GM21528 (cell line): ENCODE results near the gene GRB14.
"Not testable (repeated sequence)": the region's sequence is repeated elsewhere in the genome, so short reads cannot be mapped to it uniquely, and the experiment has no call there.

Experiments used
- ATAC-seq: cut with Tn5 transposase; IDR thresholded peaks from one replicate; pipeline ENCODE4 v1.9.1; 2021; ENCODE audit warnings: mild to moderate bottlenecking, moderate library complexity; ENCODE audit not compliant: unreplicated experiment, low FRiP score

Gene GRB14

GRCh38 chr2:164620873-164621763 lies at the start of gene GRB14:
Gene GRB14, minus strand, starts transcription at chr2:164621482. Its CDS starts 173 bp downstream, at chr2:164621309.
- no peak for ATAC-seq

- ATAC-seq: no peak
These were observed 48.0 kb upstream of the GRB14 start for GRCh38 chr2:164669291-164669690.

- no peak for ATAC-seq
These were observed 46.3 kb upstream of the GRB14 start for GRCh38 chr2:164667566-164667965.

GRCh38 chr2:164664070-164664469 lies 42.8 kb upstream of the GRB14 start:
- no peak for ATAC-seq

- no peak for ATAC-seq
These were observed 41.8 kb upstream of the GRB14 start for GRCh38 chr2:164662868-164663631.

GRCh38 chr2:164662066-164662465 lies 40.8 kb upstream of the GRB14 start:
- ATAC-seq: no peak

- ATAC-seq: no peak
These were observed 40.1 kb upstream of the GRB14 start for GRCh38 chr2:164661349-164661748.

- no peak for ATAC-seq
These were observed 35.8 kb upstream of the GRB14 start for GRCh38 chr2:164657129-164657528.

- ATAC-seq: no peak
These were observed 34.5 kb upstream of the GRB14 start for GRCh38 chr2:164655750-164656149.

GRCh38 chr2:164655336-164655735 lies 34.1 kb upstream of the GRB14 start:
- no peak for ATAC-seq

- ATAC-seq: no peak
These were observed 30.1 kb upstream of the GRB14 start for GRCh38 chr2:164651361-164651760.

GRCh38 chr2:164644036-164644700 lies 22.9 kb upstream of the GRB14 start:
- ATAC-seq: no peak

- no peak for ATAC-seq
These were observed 21.8 kb upstream of the GRB14 start for GRCh38 chr2:164642946-164643555.

GRCh38 chr2:164642268-164642667 lies 21.0 kb upstream of the GRB14 start:
- ATAC-seq: no peak

- ATAC-seq: not testable (repeated sequence)
These were observed 7.0 kb upstream of the GRB14 start for GRCh38 chr2:164628319-164628718.

GRCh38 chr2:164625378-164625971 lies 4.2 kb upstream of the GRB14 start:
- no peak for ATAC-seq

- no peak for ATAC-seq
These were observed 3.0 kb upstream of the GRB14 start for GRCh38 chr2:164624316-164624715.

- no peak for ATAC-seq
These were observed 1.2 kb upstream of the GRB14 start for GRCh38 chr2:164622338-164623106.

GRCh38 chr2:164621764-164622105 lies 453 bp upstream of the GRB14 start:
- no peak for ATAC-seq

- ATAC-seq: no peak
These were observed 825 bp downstream of the GRB14 start for GRCh38 chr2:164620457-164620856.
